K562 (cell line): ENCODE measurements around the gene PLA2G15. TPM values are rescaled to one million over a fixed set of nuclear protein-coding genes. Genes with fewer than 3 reads are reported as not detected.

Source experiments
- ETS2 ChIP-seq: IDR thresholded peaks from 2 replicates; pipeline ENCODE4 v1.6.1; 2016; ENCODE audit warnings: borderline replicate concordance, missing genetic modification characterization, mild to moderate bottlenecking, moderate library complexity, missing compliant biosample characterization; ENCODE audit not compliant: poor library complexity, severe bottlenecking
- KAT8 ChIP-seq: fragments of 450-650 bp; IDR thresholded peaks from 2 replicates; pipeline ENCODE4 v1.6.1; 2016; ENCODE audit warnings: low read depth, mild to moderate bottlenecking
- MNT ChIP-seq, 2 experiments: fragments of 450-650 bp; conservative IDR thresholded peaks; 2 replicates each; pipeline ENCODE4 v1.6.1; 2017; ENCODE audit warnings: mild to moderate bottlenecking in 2 of 2, moderate library complexity in 2 of 2
- MTA1 ChIP-seq: fragments of 450-650 bp; IDR thresholded peaks from 2 replicates; pipeline ENCODE4 v1.6.1; 2017; ENCODE audit warnings: borderline replicate concordance
- NFE2L1 ChIP-seq: fragments of 450-650 bp; IDR thresholded peaks from 2 replicates; pipeline ENCODE4 v1.6.1; 2016; ENCODE audit warnings: missing genetic modification characterization, low read depth, mild to moderate bottlenecking, missing compliant biosample characterization, moderate library complexity, borderline replicate concordance
- NFIX ChIP-seq: fragments of 250-450 bp; sonication (Bioruptor Pico); IDR thresholded peaks from 2 replicates; pipeline ENCODE4 v1.4.0; 2020; ENCODE audit warnings: low read depth, mild to moderate bottlenecking, moderate library complexity
- PHF20 ChIP-seq: fragments of 450-650 bp; IDR thresholded peaks from 2 replicates; pipeline ENCODE4 v1.6.1; 2018; ENCODE audit not compliant: partially characterized antibody
- PYGO2 ChIP-seq: fragments of 450-650 bp; IDR thresholded peaks from 2 replicates; pipeline ENCODE4 v1.6.1; 2016; ENCODE audit warnings: mild to moderate bottlenecking, missing genetic modification characterization, moderate library complexity, missing compliant biosample characterization
- RNF219 ChIP-seq: fragments of 250-450 bp; sonication (Bioruptor Pico); IDR thresholded peaks from 2 replicates; pipeline ENCODE4 v1.5.0; 2022; ENCODE audit warnings: mild to moderate bottlenecking
- TFAM ChIP-seq: fragments of 250-450 bp; sonication (Bioruptor Pico); conservative IDR thresholded peaks from 2 replicates; pipeline ENCODE4 v1.5.0; 2021; ENCODE audit warnings: mild to moderate bottlenecking, moderate library complexity
- ZNF133 ChIP-seq: fragments of 250-450 bp; sonication (Bioruptor Pico); IDR thresholded peaks from 2 replicates; pipeline ENCODE4 v1.4.0; 2020; ENCODE audit warnings: mild to moderate bottlenecking
- ZNF263 ChIP-seq: sonication (generic); formaldehyde crosslinking; IDR thresholded peaks from 2 replicates; pipeline ENCODE4 v1.8.0; 2022; ENCODE audit warnings: mild to moderate bottlenecking, missing genetic modification reagents, borderline replicate concordance
- ZNF316 ChIP-seq: fragments of 450-650 bp; IDR thresholded peaks from 2 replicates; pipeline ENCODE4 v1.6.1; 2016
- ZNF511 ChIP-seq: sonication (generic); formaldehyde crosslinking; IDR thresholded peaks from 2 replicates; pipeline ENCODE4 v1.8.0; 2022; ENCODE audit warnings: mild to moderate bottlenecking, missing genetic modification reagents
- polyA plus RNA-seq, 8 experiments: library from polyadenylated mRNA; depleted of rRNA in 4 of 8; stranded (reverse) in 5 of 8; unstranded in 3 of 8; fragments of >200 nt; fragmentation: Nextera tagmentation in 2 of 8; fragmentation: Illumina TruSeq in 1 of 8; extraction: Ambion mirVana in 2 of 8; extraction: Trizol in 1 of 8; gene quantifications; 2 replicates each; pipeline versions ENCODE4 v1.2.1 to v1.2.3, GENCODE V29; 2011 to 2014; ENCODE audit warnings: inconsistent platforms in 1 of 8, missing spikeins in 1 of 8
- total RNA-seq, 7 experiments: library from RNA; depleted of rRNA in 6 of 7; stranded (reverse); fragments of >200 nt in 6 of 7; fragmentation: Illumina TruSeq in 2 of 7; extraction: Trizol in 2 of 7; gene quantifications; 2 replicates each; pipeline versions ENCODE4 v1.2.1 to v1.2.3, GENCODE V29; 2011 to 2021; ENCODE audit warnings: low replicate concordance in 1 of 7
- TF ChIP-seq, protein P1 (sequence below), 2 experiments: fragments of 450-650 bp in 1 of 2; sonication (generic) in 1 of 2; formaldehyde crosslinking in 1 of 2; IDR thresholded peaks in 1 of 2; conservative IDR thresholded peaks in 1 of 2; 2 replicates each; pipeline versions ENCODE4 v1.6.1 to v1.8.1; 2016 to 2023; ENCODE audit warnings: mild to moderate bottlenecking in 2 of 2, moderate library complexity in 2 of 2, inconsistent platforms in 1 of 2, missing genetic modification reagents in 1 of 2

PLA2G15 gene
- total and polyA plus RNA-seq, 9 of the 15 experiments (the other 6 are each of a cell fraction or from before 2014, with no cell fraction given) = 0.42 to 8.6 (median 4.8) TPM

DNA sequence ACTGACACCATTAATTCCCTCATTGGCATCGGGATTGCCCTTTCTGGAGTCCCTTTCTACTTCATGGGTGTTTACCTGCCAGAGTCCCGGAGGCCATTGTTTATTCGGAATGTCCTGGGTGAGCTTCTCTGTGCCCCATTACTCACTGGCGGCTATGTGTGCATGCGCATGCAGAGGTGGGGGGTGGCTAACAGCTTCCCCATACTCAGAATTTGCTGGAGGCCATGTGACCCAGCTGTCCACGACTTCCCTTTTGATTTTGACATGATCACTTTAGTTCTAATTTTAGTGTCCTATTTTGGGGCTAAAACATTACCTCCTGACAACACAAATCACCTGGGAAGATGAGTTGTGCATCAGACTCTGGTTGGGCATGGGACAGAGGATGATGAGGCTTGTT lies 51.5 kb downstream of the PLA2G15 start (continued):
- no peak for TF ChIP-seq PYGO2 (tag)
- no peak for TF ChIP-seq MNT (conservative IDR thresholded peaks at IDR 0.05)
- TF ChIP-seq NFE2L1 (tag) = no peak
- no peak for TF ChIP-seq RNF219 (CRISPR knock-in tag)
- no peak for TF ChIP-seq ZNF133 (CRISPR knock-in tag)
- no peak for TF ChIP-seq NFIX
- TF ChIP-seq ETS2 = no peak
- TF ChIP-seq TFAM (CRISPR knock-in tag) = no peak
- no peak for TF ChIP-seq ZNF263 (CRISPR knock-in tag)
- TF ChIP-seq MTA1 = no peak
- no peak for TF ChIP-seq PHF20
- no peak for TF ChIP-seq ZNF511 (CRISPR knock-in tag)
- TF ChIP-seq, protein P1, sequence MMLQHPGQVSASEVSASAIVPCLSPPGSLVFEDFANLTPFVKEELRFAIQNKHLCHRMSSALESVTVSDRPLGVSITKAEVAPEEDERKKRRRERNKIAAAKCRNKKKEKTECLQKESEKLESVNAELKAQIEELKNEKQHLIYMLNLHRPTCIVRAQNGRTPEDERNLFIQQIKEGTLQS (IDR thresholded peaks at IDR 0.05) = no peak
- TF ChIP-seq, protein P1 (CRISPR knock-in tag; conservative IDR thresholded peaks at IDR 0.05) = no peak
- TF ChIP-seq ZNF316 = no peak
- TF ChIP-seq KAT8 = no peak
